Mucosa of stomach (tissue), 1 donor: Measurements from ENCODE around the gene NOXO1.

Source experiments
- H3K27me3 ChIP-seq: one replicate; pipeline ENCODE4 v1.7.0; 2013; ENCODE audit warnings: mild to moderate bottlenecking, low read length; ENCODE audit not compliant: control insufficient read depth, insufficient read depth
- H3K36me3 ChIP-seq: one replicate; pipeline ENCODE4 v1.7.0; 2013; ENCODE audit warnings: low read length; ENCODE audit not compliant: control insufficient read depth, insufficient read depth
- H3K4me1 ChIP-seq: one replicate; pipeline ENCODE4 v1.7.0; 2013; ENCODE audit warnings: mild to moderate bottlenecking, low read length; ENCODE audit not compliant: control insufficient read depth, insufficient read depth
- H3K4me3 ChIP-seq: one replicate; pipeline ENCODE4 v1.7.0; 2013; ENCODE audit warnings: low read length
- H3K9ac ChIP-seq: one replicate; pipeline ENCODE4 v1.7.0; 2013; ENCODE audit warnings: mild to moderate bottlenecking, low read length, moderate library complexity
- H3K9me3 ChIP-seq: one replicate; pipeline ENCODE4 v1.7.0; 2013; ENCODE audit warnings: mild to moderate bottlenecking, low read length, moderate library complexity; ENCODE audit not compliant: control insufficient read depth
- donor health status: Pancreatic carcinoma.

The NOXO1 gene

GRCh38 chr16:1999866-2000514 lies 18.7 kb upstream of the NOXO1 start:
- peaks cover 5% of the 10 kb centered on the region for H3K36me3 ChIP-seq

GRCh38 chr16:1998852-1999801 lies 17.9 kb upstream of the NOXO1 start:
- H3K36me3 ChIP-seq, result peaks cover 5% of the 10 kb centered on the region

More at GRCh38 chr16:1999866-2000514, 18.7 kb upstream of the NOXO1 start:
- Histone ChIP-seq H3K9ac (no peak overlapping the region), H3K9me3 (no peaks in the 10 kb centered on the region), H3K27me3 (no peaks in the 10 kb centered on the region), H3K4me1 (peaks cover 17% of the 10 kb centered on the region), H3K4me3 (no peak overlapping the region)

GRCh38 chr16:1998360-1998835 lies 17.1 kb upstream of the NOXO1 start:
- no peaks in the 10 kb centered on the region for H3K27me3 ChIP-seq
- no peak overlapping the region for H3K9ac ChIP-seq
- no peaks in the 10 kb centered on the region for H3K9me3 ChIP-seq
- peaks cover 3% of the 10 kb centered on the region for H3K36me3 ChIP-seq
- peaks cover under 1% of the 10 kb centered on the region for H3K4me1 ChIP-seq
- no peak overlapping the region for H3K4me3 ChIP-seq

More at GRCh38 chr16:1998852-1999801, 17.9 kb upstream of the NOXO1 start:
- no peak overlapping the region for H3K4me3 ChIP-seq
- peaks cover 8% of the 10 kb centered on the region for H3K4me1 ChIP-seq
- no peak overlapping the region for H3K9ac ChIP-seq
- no peaks in the 10 kb centered on the region for H3K27me3 ChIP-seq
- H3K9me3 ChIP-seq, result no peaks in the 10 kb centered on the region

- no peaks in the 10 kb centered on the region for H3K27me3 ChIP-seq
- H3K9ac ChIP-seq, result no peak overlapping the region
- no peak overlapping the region for H3K4me3 ChIP-seq
- no peaks in the 10 kb centered on the region for H3K36me3 ChIP-seq
- H3K4me1 ChIP-seq, result no peaks in the 10 kb centered on the region
- no peaks in the 10 kb centered on the region for H3K9me3 ChIP-seq
These were observed 16.5 kb upstream of the NOXO1 start for GRCh38 chr16:1997494-1998359.

- H3K9ac ChIP-seq, result no peak overlapping the region
- H3K27me3 ChIP-seq, result peaks cover 25% of the 10 kb centered on the region
- H3K4me3 ChIP-seq, result no peak overlapping the region
- H3K36me3 ChIP-seq, result no peaks in the 10 kb centered on the region
- H3K4me1 ChIP-seq, result peaks cover 25% of the 10 kb centered on the region
- H3K9me3 ChIP-seq, result no peaks in the 10 kb centered on the region
These were observed 12.5 kb upstream of the NOXO1 start for GRCh38 chr16:1993731-1994131.

GRCh38 chr16:1992704-1993317 lies 11.5 kb upstream of the NOXO1 start:
- no peak overlapping the region for H3K4me3 ChIP-seq

GRCh38 chr16:1991948-1992703 lies 10.9 kb upstream of the NOXO1 start:
- Histone ChIP-seq H3K9me3 (no peaks in the 10 kb centered on the region), H3K4me3 (no peak overlapping the region), H3K36me3 (no peaks in the 10 kb centered on the region), H3K27me3 (peaks cover 35% of the 10 kb centered on the region), H3K9ac (no peak overlapping the region), H3K4me1 (peaks cover 25% of the 10 kb centered on the region)

More at GRCh38 chr16:1992704-1993317, 11.5 kb upstream of the NOXO1 start:
- Histone ChIP-seq H3K9ac (no peak overlapping the region), H3K36me3 (no peaks in the 10 kb centered on the region), H3K9me3 (no peaks in the 10 kb centered on the region), H3K4me1 (peaks cover 25% of the 10 kb centered on the region), H3K27me3 (peaks cover 34% of the 10 kb centered on the region)

GRCh38 chr16:1991588-1991947 lies 10.3 kb upstream of the NOXO1 start:
- no peaks in the 10 kb centered on the region for H3K36me3 ChIP-seq
- H3K4me1 ChIP-seq, result peaks cover 25% of the 10 kb centered on the region
- H3K4me3 ChIP-seq, result no peak overlapping the region
- H3K27me3 ChIP-seq, result peaks cover 35% of the 10 kb centered on the region
- no peak overlapping the region for H3K9ac ChIP-seq
- no peaks in the 10 kb centered on the region for H3K9me3 ChIP-seq

GRCh38 chr16:1991135-1991551 lies 9.9 kb upstream of the NOXO1 start:
- H3K4me1 ChIP-seq, result peaks cover 25% of the 10 kb centered on the region
- H3K9me3 ChIP-seq, result no peaks in the 10 kb centered on the region
- H3K4me3 ChIP-seq, result no peak overlapping the region
- no peaks in the 10 kb centered on the region for H3K36me3 ChIP-seq
- no peak overlapping the region for H3K9ac ChIP-seq
- peaks cover 37% of the 10 kb centered on the region for H3K27me3 ChIP-seq

- H3K4me1 ChIP-seq, result peaks cover 31% of the 10 kb centered on the region
- no peaks in the 10 kb centered on the region for H3K36me3 ChIP-seq
- H3K9ac ChIP-seq, result peak overlapping the region; percentile 33
- no peak overlapping the region for H3K4me3 ChIP-seq
- no peaks in the 10 kb centered on the region for H3K9me3 ChIP-seq
- peaks cover 39% of the 10 kb centered on the region for H3K27me3 ChIP-seq
These were observed 9.3 kb upstream of the NOXO1 start for GRCh38 chr16:1990351-1991134.
